Heart right ventricle (tissue), 16 donors: ENCODE data around the gene C22orf31. TPM values are rescaled to one million over a fixed set of nuclear protein-coding genes. Genes with fewer than 3 reads are reported as not detected.

Source experiments
- ATAC-seq, 8 donors: fragments of 200-7000 bp; cut with Tn5 transposase; one replicate each; pipeline ENCODE4 v1.9.1; 2020; ENCODE audit warnings: mild to moderate bottlenecking in 8 of 8, moderate library complexity in 8 of 8, moderate number of reproducible peaks in 1 of 8
- DNase-seq, 2 donors: peaks; one replicate each; pipeline ENCODE4 v3.0.0-alpha.2; 2020
- H3K27ac ChIP-seq, 10 donors: fragments of 200-600 bp; sonication (generic) in 2 of 10; one replicate each; pipeline versions ENCODE4 v1.5.0 to v1.8.0; 2020 to 2022; ENCODE audit warnings: mild to moderate bottlenecking in 3 of 10
- H3K27me3 ChIP-seq, 7 donors: fragments of 200-600 bp; one replicate each; pipeline ENCODE4 v1.8.0; 2021 to 2022; ENCODE audit warnings: mild to moderate bottlenecking in 2 of 7
- H3K36me3 ChIP-seq, 9 donors: fragments of 200-600 bp; sonication (generic) in 1 of 9; one replicate each; pipeline versions ENCODE4 v1.5.0 to v1.8.0; 2020 to 2022; ENCODE audit warnings: mild to moderate bottlenecking in 2 of 9
- H3K4me1 ChIP-seq, 9 donors: fragments of 200-600 bp; sonication (generic) in 1 of 9; one replicate each; pipeline versions ENCODE4 v1.5.0 to v1.8.0; 2020 to 2022; ENCODE audit warnings: mild to moderate bottlenecking in 4 of 9
- H3K4me3 ChIP-seq, 10 donors: fragments of 200-600 bp; sonication (generic) in 2 of 10; one replicate each; pipeline versions ENCODE4 v1.5.0 to v1.8.0; 2020 to 2022; ENCODE audit warnings: mild to moderate bottlenecking in 7 of 10, moderate library complexity in 2 of 10
- H3K9me3 ChIP-seq, 11 donors: fragments of 200-600 bp in 10 of 11; sonication (generic) in 2 of 11; one replicate each; pipeline versions ENCODE4 v1.5.0 to v1.8.0; 2013 to 2022; ENCODE audit warnings: mild to moderate bottlenecking in 2 of 11, control low read depth in 1 of 11, moderate library complexity in 1 of 11
- CTCF ChIP-seq, 9 donors: fragments of 200-600 bp; sonication (generic) in 2 of 9; IDR thresholded peaks; one replicate each; pipeline versions ENCODE4 v1.5.0 to v1.8.0; 2021 to 2022; ENCODE audit warnings: antibody characterized with exemption in 9 of 9, mild to moderate bottlenecking in 5 of 9, moderate library complexity in 1 of 9
- whole genome bisulfite sequencing, 2 donors: extraction: QIAGEN DNeasy Blood & Tissue Kit; methylation state at CpG; one replicate each; pipeline ENCODE4 v1.1.7; 2013; ENCODE audit warnings: inconsistent platforms in 1 of 2; 5-methylcytosine and 5-hydroxymethylcytosine counted together
- intact Hi-C, 10 donors: fragments of 100-400 bp; cut with DNase I; formaldehyde crosslinking; loops; one replicate each; pipeline versions ENCODE4 v1.11.1 to v1.14.2; 2022
- polyA plus RNA-seq, 2 donors: library from polyadenylated mRNA; stranded (reverse); fragments of 200-250 nt; gene quantifications; one replicate each; pipeline ENCODE4 v1.2.3, GENCODE V29; 2013
- total RNA-seq, 10 donors: library from RNA; stranded (reverse); fragmentation: NEBNext Ultra II Directional in 3 of 10; extraction: Animal tissue kit (Norgen Biotek cat#: 25700) in 3 of 10; gene quantifications; one replicate each; pipeline versions ENCODE4 v1.2.1 to v1.2.4, GENCODE V29; 2021 to 2023
- donor health status: Arrhythmogenic right ventricular cardiomyopathy.
- donor health status: ischemic (EF 13 %, LVEDD 7.1; RV severe dilation, severe dysfunction).
- donor health status: healthy with polysubstance abuse.
- donor health status: DM: no; HTN: yes; CAD: no.
- donor health status: DM: no; HTN: no; CAD: no.
- donor health status: ischemic (EF 25% LVEDD 6.9; RV normal size, moderate dysfunction).
- donor health status: ischemic (EF 25% LVEDD 5.7; RV mildly dilated, moderate dysfunction).
- donor health status: healthy.
- donor health status: DM: yes; HTN: yes; CAD: no.
- donor health status: Ischemic cardiomyopathy.
- donor health status: ischemic (EF 35%, LVEDD 5.7; RV mildly dilated, moderate dysfunction).
- donor health status: nonischemic (EF 11% LVEDD 7.7; RV severe dilation, severe dysfunction).
- donor health status: DM: yes; HTN: yes; CAD: no.
- donor health status: PGD.
- donor health status: ischemic (EF 29% LVEDD 5.4; RV normal size, mild dysfunction).
- donor health status: nonischemic (EF 23%, LVEDD 6.1; RV moderate dilation, normal function).

The C22orf31 gene
- total and polyA plus RNA-seq, 12 donors = 0.24 TPM; not detected in 11

GRCh38 chr22:29098296-29098695 lies 36.7 kb upstream of the C22orf31 start:
- H3K4me3 ChIP-seq = no peak overlapping the region
- 95 to 98% methylated on average over 2 of the region's 2 CpGs for WGBS, 2 donors
- no peaks in the 10 kb centered on the region for H3K27me3 ChIP-seq
- H3K4me1 ChIP-seq = peaks cover 0 to 26% (median 19%) of the 10 kb centered on the region in 9 donors
- peaks cover 0 to 31% (median 0%) of the 10 kb centered on the region in 9 donors for H3K36me3 ChIP-seq
- DNase-seq (no peak), ATAC-seq (no peak)
- TF ChIP-seq CTCF (IDR thresholded peaks at IDR 0.05) = no peak
- H3K9me3 ChIP-seq = no peaks in the 10 kb centered on the region
- intact Hi-C loops = no loop called here
- H3K27ac ChIP-seq = no peak overlapping the region

DNA sequence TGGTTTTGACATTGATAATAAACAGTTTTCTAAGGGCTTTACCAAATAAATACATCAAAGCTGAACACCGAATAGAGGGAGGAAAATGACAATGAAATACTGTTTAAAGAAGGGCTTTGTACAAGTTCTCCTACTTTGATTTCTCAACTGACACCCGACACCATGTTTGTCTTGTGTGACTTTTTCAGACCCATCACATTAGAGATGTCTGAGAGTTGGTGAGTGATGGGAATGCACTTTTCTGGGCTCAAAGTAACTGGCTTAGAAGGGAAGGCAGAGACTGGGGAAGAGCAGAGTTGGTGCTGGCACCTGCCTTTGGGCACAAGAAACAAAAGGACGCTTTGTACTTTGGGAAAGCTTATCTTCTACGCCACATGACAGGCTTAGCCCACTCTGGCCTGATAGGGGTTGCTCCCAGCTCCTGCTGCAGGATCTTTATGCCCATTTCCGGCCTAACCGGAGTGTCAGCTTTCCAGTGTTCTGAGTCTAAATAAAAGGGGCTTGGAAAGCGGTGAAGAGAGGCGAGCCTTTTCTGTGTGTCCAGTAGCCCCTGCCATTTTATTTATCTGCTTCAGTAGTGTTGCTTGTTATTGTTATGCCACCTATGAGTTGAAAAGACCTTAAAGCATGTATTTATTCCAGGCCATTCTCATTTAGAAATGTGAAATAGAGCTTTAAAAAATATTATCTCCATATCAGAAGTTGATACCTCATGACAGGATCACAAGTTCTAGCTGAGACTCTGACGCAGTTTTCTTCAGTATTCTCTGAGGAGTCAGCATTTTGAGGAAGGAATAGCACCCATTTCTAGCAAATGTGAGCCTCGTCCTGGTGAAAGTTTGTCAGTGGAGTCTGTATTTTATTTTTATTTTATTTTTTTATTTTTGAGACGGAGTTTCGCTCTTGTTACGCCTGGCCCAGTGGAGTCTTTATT lies 35.4 kb upstream of the C22orf31 start:
- TF ChIP-seq CTCF (IDR thresholded peaks at IDR 0.05) = no peak
- Histone ChIP-seq H3K4me3 (no peak overlapping the region), H3K27ac (peak overlapping the region in 9 of 10 donors; percentile 23 to 75 (median 59)), H3K27me3 (no peaks in the 10 kb centered on the region), H3K4me1 (peaks cover 0 to 39% (median 24%) of the 10 kb centered on the region in 9 donors), H3K9me3 (no peaks in the 10 kb centered on the region), H3K36me3 (peaks cover 0 to 31% (median 0%) of the 10 kb centered on the region in 9 donors)
- WGBS, 2 donors = 68 to 77% methylated on average over 13 of the region's 13 CpGs
- DNase-seq (peak in 1 of 2 donors; percentile 24), ATAC-seq (peak in 7 of 8 donors; percentile 6 to 89 (median 72))
- intact Hi-C loops = no loop called here

DNA sequence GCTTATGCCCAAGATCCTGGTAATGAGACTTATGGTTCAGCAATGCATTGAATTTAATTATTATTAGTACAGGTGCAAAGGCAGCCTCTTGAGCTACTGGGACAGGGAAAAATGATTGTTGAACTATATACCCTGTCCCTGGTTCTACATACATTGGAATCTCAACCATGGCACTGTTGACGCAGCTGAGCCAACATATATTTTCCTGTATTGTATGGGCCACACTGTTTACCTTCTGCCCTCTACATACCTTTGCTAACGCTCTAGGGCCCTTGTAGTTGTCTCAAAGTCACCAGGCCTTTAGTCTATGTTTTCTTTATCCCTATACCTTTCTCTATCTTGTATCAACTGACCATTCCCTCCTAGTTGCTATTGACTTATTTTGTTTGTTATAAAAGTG lies 33.8 kb upstream of the C22orf31 start:
- 75 to 95% methylated on average over 2 of the region's 2 CpGs for WGBS, 2 donors
- Histone ChIP-seq H3K27me3 (no peaks in the 10 kb centered on the region), H3K4me3 (no peak overlapping the region), H3K4me1 (peaks cover 0 to 45% (median 24%) of the 10 kb centered on the region in 9 donors), H3K9me3 (no peaks in the 10 kb centered on the region), H3K27ac (peak overlapping the region in 3 of 10 donors; percentile 45 to 74 (median 59)), H3K36me3 (peaks cover 0 to 25% (median 0%) of the 10 kb centered on the region in 9 donors)
- intact Hi-C loops = no loop called here
- no peak for DNase-seq
- no peak for ATAC-seq
- TF ChIP-seq CTCF (IDR thresholded peaks at IDR 0.05) = no peak

GRCh38 chr22:29093501-29094300 lies 32.1 kb upstream of the C22orf31 start:
- peaks cover 0 to 12% (median 0%) of the 10 kb centered on the region in 9 donors for H3K36me3 ChIP-seq
- ATAC-seq = peak; percentile 64 to 88 (median 78)

More at GRCh38 chr22:29093501-29094300, 32.1 kb upstream of the C22orf31 start:
- DNase-seq = peak in 1 of 2 donors; percentile 29
- Histone ChIP-seq H3K4me1 (peaks cover 0 to 57% (median 24%) of the 10 kb centered on the region in 9 donors), H3K4me3 (no peak overlapping the region), H3K27ac (peak overlapping the region in 8 of 10 donors; percentile 21 to 69 (median 34)), H3K27me3 (no peaks in the 10 kb centered on the region), H3K9me3 (no peaks in the 10 kb centered on the region)
- intact Hi-C loops = no loop called here
- no peak for TF ChIP-seq CTCF (IDR thresholded peaks at IDR 0.05)
- 58 to 72% methylated on average over 4 of the region's 4 CpGs for WGBS, 2 donors
